K562 (cell line): ENCODE measurements around the gene SMARCB1. TPM values are rescaled to one million over a fixed set of nuclear protein-coding genes. Genes with fewer than 3 reads are reported as not detected.
A peak's percentile ranks its signal among the peaks of the same experiment; 100 is the strongest.

Source experiments
- BRCA1 ChIP-seq, 2 experiments: fragments of 450-650 bp in 1 of 2; sonication (generic) in 1 of 2; formaldehyde crosslinking in 1 of 2; IDR thresholded peaks; 2 replicates each; pipeline versions ENCODE4 v1.5.0 to v1.6.1; 2017 to 2020; ENCODE audit warnings: mild to moderate bottlenecking in 1 of 2, missing genetic modification reagents in 1 of 2
- DPF2 ChIP-seq: fragments of 450-650 bp; IDR thresholded peaks from 2 replicates; pipeline ENCODE4 v1.6.1; 2016
- FOXK2 ChIP-seq, 2 experiments: fragments of 450-650 bp; IDR thresholded peaks in 1 of 2; conservative IDR thresholded peaks in 1 of 2; 2 replicates each; pipeline ENCODE4 v1.6.1; 2016; ENCODE audit warnings: low read depth in 2 of 2, mild to moderate bottlenecking in 1 of 2
- GTF3C2 ChIP-seq: IDR thresholded peaks from 3 replicates; pipeline ENCODE4 v1.6.1; 2011; ENCODE audit warnings: borderline replicate concordance, mild to moderate bottlenecking, moderate library complexity; ENCODE audit not compliant: insufficient read length; ENCODE audit errors: extremely low read depth
- NCOA6 ChIP-seq: fragments of 450-650 bp; IDR thresholded peaks from 2 replicates; pipeline ENCODE4 v1.6.1; 2017; ENCODE audit warnings: mild to moderate bottlenecking
- NFIX ChIP-seq: fragments of 250-450 bp; sonication (Bioruptor Pico); IDR thresholded peaks from 2 replicates; pipeline ENCODE4 v1.4.0; 2020; ENCODE audit warnings: low read depth, mild to moderate bottlenecking, moderate library complexity
- RBM34 ChIP-seq: fragments of 200-400 bp; formaldehyde crosslinking; IDR thresholded peaks from 2 replicates; pipeline ENCODE4 v1.6.1; 2018; ENCODE audit warnings: low read length, borderline replicate concordance; ENCODE audit not compliant: insufficient read depth
- SMARCC2 ChIP-seq: fragments of 450-650 bp; IDR thresholded peaks from 2 replicates; pipeline ENCODE4 v1.6.1; 2017; ENCODE audit warnings: antibody characterized with exemption, moderate library complexity, mild to moderate bottlenecking, low read depth
- STAG1 ChIP-seq: sonication (generic); formaldehyde crosslinking; IDR thresholded peaks from 2 replicates; pipeline ENCODE4 v1.5.0; 2020; ENCODE audit warnings: missing genetic modification reagents, borderline replicate concordance
- TAF7 ChIP-seq: fragments of 450-650 bp; IDR thresholded peaks from 2 replicates; pipeline ENCODE4 v1.6.1; 2016; ENCODE audit warnings: missing genetic modification characterization, missing compliant biosample characterization
- TCF3 ChIP-seq: sonication (generic); formaldehyde crosslinking; IDR thresholded peaks from 2 replicates; pipeline ENCODE4 v1.4.0; 2020; ENCODE audit warnings: mild to moderate bottlenecking, missing genetic modification reagents
- ZFP30 ChIP-seq: fragments of 250-450 bp; sonication (Bioruptor Pico); IDR thresholded peaks from 2 replicates; pipeline ENCODE4 v1.8.0; 2022; ENCODE audit warnings: moderate library complexity, mild to moderate bottlenecking, inconsistent platforms, borderline replicate concordance
- ZNF23 ChIP-seq: fragments of 250-450 bp; sonication (Bioruptor Pico); IDR thresholded peaks from 2 replicates; pipeline ENCODE4 v1.4.0; 2020; ENCODE audit warnings: mild to moderate bottlenecking
- ZNF3 ChIP-seq: fragments of 250-450 bp; sonication (Bioruptor Pico); IDR thresholded peaks from 2 replicates; pipeline ENCODE4 v1.5.0; 2021; ENCODE audit warnings: mild to moderate bottlenecking, moderate library complexity
- ZNF324 ChIP-seq: fragments of 250-450 bp; sonication (Bioruptor Pico); IDR thresholded peaks from 2 replicates; pipeline ENCODE4 v1.4.0; 2020; ENCODE audit warnings: mild to moderate bottlenecking
- ZNF384 ChIP-seq: IDR thresholded peaks from 2 replicates; pipeline ENCODE4 v1.6.1; 2012; ENCODE audit warnings: low read depth, low read length, improper control_type of control experiment
- polyA plus RNA-seq, 8 experiments: library from polyadenylated mRNA; depleted of rRNA in 4 of 8; stranded (reverse) in 5 of 8; unstranded in 3 of 8; fragments of >200 nt; fragmentation: Nextera tagmentation in 2 of 8; fragmentation: Illumina TruSeq in 1 of 8; extraction: Ambion mirVana in 2 of 8; extraction: Trizol in 1 of 8; gene quantifications; 2 replicates each; pipeline versions ENCODE4 v1.2.1 to v1.2.3, GENCODE V29; 2011 to 2014; ENCODE audit warnings: inconsistent platforms in 1 of 8, missing spikeins in 1 of 8
- total RNA-seq, 7 experiments: library from RNA; depleted of rRNA in 6 of 7; stranded (reverse); fragments of >200 nt in 6 of 7; fragmentation: Illumina TruSeq in 2 of 7; extraction: Trizol in 2 of 7; gene quantifications; 2 replicates each; pipeline versions ENCODE4 v1.2.1 to v1.2.3, GENCODE V29; 2011 to 2021; ENCODE audit warnings: low replicate concordance in 1 of 7
- TF ChIP-seq, protein P1 (sequence below), 2 experiments: IDR thresholded peaks in 1 of 2; conservative IDR thresholded peaks in 1 of 2; 2 replicates each; pipeline ENCODE4 v1.6.1; 2016; ENCODE audit warnings: low read depth in 2 of 2, mild to moderate bottlenecking in 1 of 2, missing compliant biosample characterization in 1 of 2, missing genetic modification characterization in 1 of 2, moderate library complexity in 1 of 2
- TF ChIP-seq, protein P2 (sequence below): fragments of 450-650 bp; IDR thresholded peaks from 2 replicates; pipeline ENCODE4 v1.6.1; 2018; ENCODE audit not compliant: partially characterized antibody

SMARCB1 gene
- total and polyA plus RNA-seq, 9 of the 15 experiments (the other 6 are each of a cell fraction or from before 2014, with no cell fraction given): 1.2 to 113 (median 65.4) TPM

- TF ChIP-seq NCOA6 (no peak), BRCA1 (IDR thresholded peaks at IDR 0.05) (no peak), BRCA1 (CRISPR knock-in tag; IDR thresholded peaks at IDR 0.05) (no peak), FOXK2 (conservative IDR thresholded peaks at IDR 0.05 in 1 of 2, IDR thresholded peaks at IDR 0.05 in 1 of 2; ENCODE audit: low read depth in 2 of 2) (peak; percentile 99 to 100), ZNF3 (CRISPR knock-in tag) (no peak), NFIX (CRISPR knock-in tag) (no peak), ZNF324 (no peak), SMARCC2 (no peak), RBM34 (no peak), ZNF23 (no peak), ZNF384 (no peak), ZFP30 (CRISPR knock-in tag) (no peak), STAG1 (CRISPR knock-in tag) (no peak), TAF7 (tag) (no peak), GTF3C2 (no peak), TCF3 (CRISPR knock-in tag) (no peak), DPF2 (no peak)
- TF ChIP-seq, protein P1, sequence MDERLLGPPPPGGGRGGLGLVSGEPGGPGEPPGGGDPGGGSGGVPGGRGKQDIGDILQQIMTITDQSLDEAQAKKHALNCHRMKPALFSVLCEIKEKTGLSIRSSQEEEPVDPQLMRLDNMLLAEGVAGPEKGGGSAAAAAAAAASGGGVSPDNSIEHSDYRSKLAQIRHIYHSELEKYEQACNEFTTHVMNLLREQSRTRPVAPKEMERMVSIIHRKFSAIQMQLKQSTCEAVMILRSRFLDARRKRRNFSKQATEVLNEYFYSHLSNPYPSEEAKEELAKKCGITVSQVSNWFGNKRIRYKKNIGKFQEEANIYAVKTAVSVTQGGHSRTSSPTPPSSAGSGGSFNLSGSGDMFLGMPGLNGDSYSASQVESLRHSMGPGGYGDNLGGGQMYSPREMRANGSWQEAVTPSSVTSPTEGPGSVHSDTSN (CRISPR knock-in tag; IDR thresholded peaks at IDR 0.05; ENCODE audit: low read depth): no peak
- TF ChIP-seq, protein P1 (tag; conservative IDR thresholded peaks at IDR 0.05; ENCODE audit: low read depth): no peak
- TF ChIP-seq, protein P2, sequence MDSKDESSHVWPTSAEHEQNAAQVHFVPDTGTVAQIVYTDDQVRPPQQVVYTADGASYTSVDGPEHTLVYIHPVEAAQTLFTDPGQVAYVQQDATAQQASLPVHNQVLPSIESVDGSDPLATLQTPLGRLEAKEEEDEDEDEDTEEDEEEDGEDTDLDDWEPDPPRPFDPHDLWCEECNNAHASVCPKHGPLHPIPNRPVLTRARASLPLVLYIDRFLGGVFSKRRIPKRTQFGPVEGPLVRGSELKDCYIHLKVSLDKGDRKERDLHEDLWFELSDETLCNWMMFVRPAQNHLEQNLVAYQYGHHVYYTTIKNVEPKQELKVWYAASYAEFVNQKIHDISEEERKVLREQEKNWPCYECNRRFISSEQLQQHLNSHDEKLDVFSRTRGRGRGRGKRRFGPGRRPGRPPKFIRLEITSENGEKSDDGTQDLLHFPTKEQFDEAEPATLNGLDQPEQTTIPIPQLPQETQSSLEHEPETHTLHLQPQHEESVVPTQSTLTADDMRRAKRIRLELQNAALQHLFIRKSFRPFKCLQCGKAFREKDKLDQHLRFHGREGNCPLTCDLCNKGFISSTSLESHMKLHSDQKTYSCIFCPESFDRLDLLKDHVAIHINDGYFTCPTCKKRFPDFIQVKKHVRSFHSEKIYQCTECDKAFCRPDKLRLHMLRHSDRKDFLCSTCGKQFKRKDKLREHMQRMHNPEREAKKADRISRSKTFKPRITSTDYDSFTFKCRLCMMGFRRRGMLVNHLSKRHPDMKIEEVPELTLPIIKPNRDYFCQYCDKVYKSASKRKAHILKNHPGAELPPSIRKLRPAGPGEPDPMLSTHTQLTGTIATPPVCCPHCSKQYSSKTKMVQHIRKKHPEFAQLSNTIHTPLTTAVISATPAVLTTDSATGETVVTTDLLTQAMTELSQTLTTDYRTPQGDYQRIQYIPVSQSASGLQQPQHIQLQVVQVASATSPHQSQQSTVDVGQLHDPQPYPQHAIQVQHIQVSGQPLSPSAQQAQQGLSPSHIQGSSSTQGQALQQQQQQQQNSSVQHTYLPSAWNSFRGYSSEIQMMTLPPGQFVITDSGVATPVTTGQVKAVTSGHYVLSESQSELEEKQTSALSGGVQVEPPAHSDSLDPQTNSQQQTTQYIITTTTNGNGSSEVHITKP: no peak
These were observed 52.1 kb downstream of the SMARCB1 start, which contains the start of gene DERL3 (continued) for GRCh38 chr22:23838681-23839468.
